Measurements from ENCODE around the gene TACO1.

Gene TACO1

GRCh38 chr17:63598281-63598680 lies 2.4 kb upstream of the TACO1 start:
- no peak for DNase-seq (ENCODE audit: low read depth in 2 of 2)

DNA sequence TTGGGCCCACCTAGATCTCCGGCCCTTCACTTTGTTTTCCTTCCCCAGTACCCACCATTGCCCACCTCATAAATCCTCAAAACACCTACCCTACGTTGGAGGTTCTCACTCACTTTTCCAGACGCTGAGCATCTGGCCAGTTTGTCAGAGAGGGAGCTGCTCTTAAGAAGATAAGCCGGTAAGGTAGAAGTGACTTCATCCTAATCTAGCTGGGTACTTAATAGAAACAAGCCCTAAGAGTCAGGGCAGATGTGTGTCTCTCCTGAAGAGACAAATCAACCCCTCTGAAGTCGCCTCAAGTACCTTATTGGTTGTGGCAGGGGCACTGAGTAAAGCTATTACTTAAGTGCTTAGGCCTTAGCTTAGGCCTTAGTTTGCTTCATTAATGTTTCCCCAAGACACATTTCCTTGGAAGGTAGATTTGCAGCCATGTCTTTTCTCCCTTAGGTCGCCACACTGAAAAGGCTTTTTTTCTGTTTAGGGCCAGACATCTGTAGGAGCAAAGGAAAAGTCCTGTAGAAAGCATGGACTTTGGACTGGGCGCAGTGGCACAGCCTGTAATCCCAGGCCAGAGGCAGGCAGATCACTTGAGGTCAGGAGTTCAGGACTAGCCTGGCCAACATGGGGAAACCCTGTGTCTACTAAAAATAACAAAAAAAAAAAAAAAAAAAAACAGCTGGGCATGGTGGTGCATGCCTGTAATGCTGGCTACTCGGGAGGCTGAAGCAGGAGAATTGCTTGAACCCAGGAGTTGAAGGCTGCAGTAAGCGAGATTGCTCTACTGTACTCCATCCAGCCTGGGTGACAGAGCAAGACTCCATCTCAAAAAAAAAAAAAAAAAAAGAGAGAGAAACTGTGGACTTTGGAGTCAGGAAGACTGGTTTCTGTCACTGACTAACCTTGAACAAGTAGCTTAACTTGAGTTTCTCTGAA lies 1.0 kb downstream of the TACO1 start:
- no peak for DNase-seq (ENCODE audit: low read depth in 2 of 2)

- DNase-seq (ENCODE audit: low read depth in 2 of 2): no peak
Observed at GRCh38 chr17:63609816-63610573, 9.3 kb downstream of the TACO1 start.

DNA sequence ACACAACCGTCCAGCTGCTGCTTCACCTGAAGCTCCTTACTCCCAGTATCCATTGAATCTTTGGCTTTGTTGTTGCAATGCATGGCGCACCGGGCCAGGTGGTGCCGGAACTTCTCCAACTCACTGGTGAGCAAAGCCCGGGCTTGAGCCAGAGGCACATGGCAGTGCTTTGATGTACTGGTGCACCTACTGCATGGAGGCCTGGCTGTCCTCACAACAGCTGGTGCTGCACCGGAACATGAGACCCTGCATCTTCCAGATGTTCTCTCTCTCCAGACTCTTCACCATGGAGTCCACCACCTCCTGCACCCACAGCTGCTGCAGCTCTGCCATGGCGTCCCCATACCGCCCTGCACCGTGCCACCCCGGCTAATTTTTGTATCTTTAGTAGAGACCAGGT lies 10.2 kb downstream of the TACO1 start:
- DNase-seq (ENCODE audit: low read depth in 2 of 2): no peak

GRCh38 chr17:63611354-63611753 lies 10.7 kb downstream of the TACO1 start:
- DNase-seq (ENCODE audit: low read depth in 2 of 2): no peak

DNA sequence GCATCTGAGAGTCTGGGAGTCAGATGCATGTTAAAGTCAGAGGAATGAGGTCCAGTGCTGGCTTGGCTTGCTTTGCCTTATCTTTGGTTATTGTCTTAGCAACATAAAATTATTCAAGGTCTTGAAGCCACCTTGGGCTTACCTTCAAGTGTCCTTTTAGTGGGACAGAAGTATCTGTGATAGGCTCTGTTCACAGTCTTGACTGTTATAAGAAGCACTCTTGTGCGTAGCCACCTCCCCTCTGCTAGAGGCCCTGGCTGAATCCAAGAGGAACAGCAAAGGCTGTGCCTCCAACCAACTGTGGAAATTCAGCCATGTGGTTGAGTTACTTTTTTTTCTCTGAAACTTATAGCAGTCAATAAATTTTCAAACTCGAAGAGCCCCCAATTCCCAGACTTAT lies 13.0 kb downstream of the TACO1 start:
- no peak for DNase-seq (ENCODE audit: low read depth in 2 of 2)

DNA sequence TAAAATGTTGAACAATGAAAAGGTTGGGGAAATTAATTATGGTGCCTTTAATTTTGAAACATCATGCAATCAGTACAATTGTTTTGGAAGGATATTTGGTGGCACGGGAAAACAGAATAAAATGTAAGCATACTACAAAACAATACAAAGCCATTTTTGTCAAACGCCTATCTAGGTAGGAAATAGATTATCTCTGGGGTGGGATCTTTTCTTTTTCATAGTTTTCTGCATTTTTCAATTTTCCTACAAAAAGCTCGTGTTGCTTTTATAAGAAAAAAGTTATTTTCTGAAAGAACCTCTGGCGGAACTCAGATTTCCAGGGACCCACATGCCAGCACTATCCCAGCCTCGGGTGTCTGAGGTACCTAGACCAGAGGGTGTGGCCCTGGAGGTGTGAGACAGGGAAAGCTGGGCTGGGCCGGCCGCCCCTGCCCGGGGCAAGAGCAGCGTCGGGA lies 20.6 kb downstream of the TACO1 start:
- DNase-seq (ENCODE audit: low read depth in 2 of 2): no peak

DNA sequence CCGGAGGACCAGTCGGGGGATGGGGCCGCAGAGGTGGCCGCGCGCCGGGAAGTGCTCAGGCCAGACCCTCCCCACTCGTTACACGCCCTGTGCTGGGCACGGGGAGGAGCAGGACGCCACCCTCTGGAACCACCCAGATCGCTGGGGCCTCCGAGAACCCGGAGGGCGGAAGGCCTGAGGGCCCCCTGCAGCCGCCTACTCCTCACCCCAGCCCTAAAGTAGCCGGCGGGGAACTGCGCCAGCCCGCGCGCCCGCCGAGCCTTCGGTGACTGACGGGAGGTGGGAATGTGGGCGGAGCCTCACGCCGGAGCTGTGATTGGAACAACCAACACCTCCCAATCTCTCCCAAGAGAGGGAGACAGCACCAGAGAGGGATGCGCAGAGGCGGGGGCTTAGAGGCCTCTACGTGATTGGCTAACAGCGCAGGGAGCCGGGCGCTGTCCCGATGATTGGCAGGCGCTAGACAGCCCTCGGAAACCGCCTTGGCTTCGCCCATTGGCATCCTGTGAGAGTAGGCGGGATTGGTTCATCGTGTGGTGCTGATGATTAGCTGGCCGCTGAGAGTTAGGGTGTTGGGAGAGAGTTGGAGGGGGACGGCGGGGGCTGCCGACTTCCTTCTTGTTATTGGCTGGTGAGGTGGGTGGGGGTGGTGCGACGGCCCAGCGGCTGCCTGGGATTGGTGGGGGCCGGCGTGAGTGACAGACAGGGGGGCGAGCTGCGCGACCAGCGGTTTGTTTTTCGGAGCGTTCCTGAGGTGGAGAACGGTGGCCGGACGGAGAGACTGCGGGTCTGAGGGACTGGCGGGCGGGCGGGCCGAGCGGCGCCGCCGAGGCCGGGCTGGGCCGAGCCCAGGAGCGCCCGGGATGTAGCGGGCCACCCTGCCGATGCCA lies 21.2 kb downstream of the TACO1 start, which contains the start of gene MAP3K3:
TSS of gene MAP3K3 (plus strand) at position 734 of the 890 bp plus-strand sequence. CDS start 343 bp downstream, outside the sequence.
- DNase-seq (ENCODE audit: low read depth in 2 of 2): peak; percentile 91 to 93

GRCh38 chr17:63622574-63623390 lies 22.1 kb downstream of the TACO1 start:
- peak; percentile 16 to 22 for DNase-seq (ENCODE audit: low read depth in 2 of 2)

DNA sequence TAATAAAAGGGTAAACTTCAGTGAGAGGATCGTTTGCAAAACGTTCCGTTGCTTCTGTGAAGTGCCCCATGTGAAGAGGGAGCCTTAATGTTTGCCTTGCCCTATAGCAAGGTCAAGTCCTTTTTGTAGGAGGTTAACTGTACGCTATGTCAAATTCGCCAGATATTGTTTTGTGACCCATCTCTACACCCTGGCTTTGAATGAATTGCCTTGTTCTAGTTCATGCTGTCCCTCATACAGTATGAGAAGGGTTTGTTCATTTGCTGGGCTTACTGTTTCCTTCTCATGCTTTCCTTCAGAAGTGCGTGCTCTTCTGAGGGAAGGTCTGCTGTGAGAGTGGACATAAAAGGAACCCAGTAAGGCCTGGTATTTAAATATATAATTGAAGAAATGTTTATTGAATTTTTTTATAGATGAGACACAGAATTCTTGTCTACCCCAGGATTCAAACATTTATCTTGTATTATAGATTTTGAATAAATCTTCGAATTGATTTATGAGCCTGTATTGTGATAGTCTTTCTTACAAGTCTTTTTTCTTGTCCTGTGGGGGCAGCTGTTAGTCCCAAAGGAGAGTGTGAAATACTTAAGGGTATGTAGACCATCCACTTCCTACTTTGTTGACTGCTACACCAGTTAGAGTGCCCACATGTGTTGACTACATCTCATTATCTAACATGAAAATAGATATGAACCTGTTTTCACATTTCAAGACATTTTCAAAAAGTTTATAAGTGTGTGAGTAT lies 23.3 kb downstream of the TACO1 start:
- DNase-seq (ENCODE audit: low read depth in 2 of 2): no peak

GRCh38 chr17:63624531-63624880 lies 23.8 kb downstream of the TACO1 start:
- DNase-seq (ENCODE audit: low read depth in 2 of 2): no peak

- no peak for DNase-seq (ENCODE audit: low read depth in 2 of 2)
Observed at GRCh38 chr17:63626551-63627180, 26.0 kb downstream of the TACO1 start.

GRCh38 chr17:63629627-63630026 lies 28.9 kb downstream of the TACO1 start:
- DNase-seq (ENCODE audit: low read depth in 2 of 2): no peak

DNA sequence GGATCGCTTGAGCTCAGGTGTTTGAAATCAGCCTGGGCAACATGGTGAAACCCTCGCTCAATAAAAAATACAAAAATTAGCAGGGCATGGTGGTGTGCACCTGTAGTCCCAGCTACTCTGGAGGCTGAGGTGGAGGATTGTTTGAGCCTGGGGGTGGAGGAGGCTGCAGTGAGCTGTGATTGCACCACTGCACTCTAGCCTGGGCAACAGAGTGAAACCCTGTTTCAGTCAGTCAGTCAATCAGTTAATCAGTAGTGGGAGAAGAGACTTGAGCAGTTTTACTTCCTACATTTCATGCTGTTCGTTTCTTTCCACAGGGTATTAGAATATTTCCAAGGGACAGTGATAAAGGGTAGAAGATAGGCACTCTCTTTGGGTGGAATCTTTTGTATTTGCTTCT lies 30.4 kb downstream of the TACO1 start:
- no peak for DNase-seq (ENCODE audit: low read depth in 2 of 2)

- DNase-seq (ENCODE audit: low read depth in 2 of 2): no peak
Observed at GRCh38 chr17:63631626-63632025, 30.9 kb downstream of the TACO1 start.

- DNase-seq (ENCODE audit: low read depth in 2 of 2): no peak
Observed at GRCh38 chr17:63633742-63634141, 33.0 kb downstream of the TACO1 start.

GRCh38 chr17:63634163-63634562 lies 33.5 kb downstream of the TACO1 start:
- DNase-seq (ENCODE audit: low read depth in 2 of 2): no peak

DNA sequence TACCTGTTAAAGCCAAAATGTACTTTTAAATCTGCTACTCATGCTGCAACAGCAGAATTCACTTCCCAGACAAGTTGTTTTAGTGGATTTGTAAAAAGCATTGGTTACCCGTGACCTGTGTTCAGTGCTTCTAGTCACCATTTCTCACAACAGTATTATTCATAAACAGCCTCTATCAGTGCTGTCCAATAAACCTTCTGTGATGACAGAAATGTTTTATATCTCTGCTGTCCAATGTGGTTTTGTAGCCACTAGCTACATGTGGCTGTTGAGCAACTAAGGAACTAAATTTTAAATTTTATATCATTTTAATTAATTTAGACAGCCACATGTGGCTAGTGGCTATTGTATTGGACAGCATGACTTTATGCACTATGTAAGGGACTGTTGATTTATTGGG lies 34.1 kb downstream of the TACO1 start:
- no peak for DNase-seq (ENCODE audit: low read depth in 2 of 2)

DNA sequence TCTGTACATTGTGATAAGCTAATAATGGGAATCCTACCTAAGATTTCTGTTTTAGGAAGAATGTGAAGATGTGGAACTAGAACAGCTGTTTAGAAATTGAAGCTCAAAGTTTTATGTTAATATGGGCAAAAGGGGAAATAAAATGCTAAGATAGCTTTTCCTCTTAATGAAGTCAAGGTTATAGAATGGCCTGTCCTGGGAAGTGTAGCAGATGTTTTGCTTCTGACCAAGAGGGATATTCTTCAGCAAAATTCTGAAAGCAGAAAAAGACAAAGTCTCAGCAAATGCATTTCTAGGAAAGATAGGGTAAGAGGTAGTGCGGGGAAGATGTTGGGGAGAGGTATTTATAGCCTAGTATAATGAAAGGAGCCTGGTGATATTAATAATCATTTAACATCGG lies 34.6 kb downstream of the TACO1 start:
- DNase-seq (ENCODE audit: low read depth in 2 of 2): no peak

- no peak for DNase-seq (ENCODE audit: low read depth in 2 of 2)
Observed at GRCh38 chr17:63635787-63636186, 35.1 kb downstream of the TACO1 start.

Data from stimulated activated CD8-positive, alpha-beta memory T cell treated with anti-CD3 and anti-CD28 coated beads, Interleukin-2, amount 100 ng/mL, for 1 hour (primary cell).